HG02678 (cell line): ENCODE results near the gene EYS.
"Not testable (repeated sequence)": the region's sequence is repeated elsewhere in the genome, so short reads cannot be mapped to it uniquely, and the experiment has no call there.

Source experiments
- ATAC-seq: cut with Tn5 transposase; IDR thresholded peaks from one replicate; pipeline ENCODE4 v1.9.1; 2021; ENCODE audit warnings: mild to moderate bottlenecking, moderate library complexity; ENCODE audit not compliant: unreplicated experiment

EYS gene

GRCh38 chr6:64090352-64090751 lies 1616.7 kb downstream of the EYS start:
- ATAC-seq, result no peak

GRCh38 chr6:64085126-64085525 lies 1621.9 kb downstream of the EYS start:
- no peak for ATAC-seq

GRCh38 chr6:64084185-64084663 lies 1622.8 kb downstream of the EYS start:
- no peak for ATAC-seq

- no peak for ATAC-seq
Measured at GRCh38 chr6:64083261-64083660, 1623.8 kb downstream of the EYS start.

- no peak for ATAC-seq
Measured at GRCh38 chr6:64081453-64081852, 1625.6 kb downstream of the EYS start.

GRCh38 chr6:64074981-64075380 lies 1632.0 kb downstream of the EYS start:
- no peak for ATAC-seq

GRCh38 chr6:64072686-64073085 lies 1634.3 kb downstream of the EYS start:
- no peak for ATAC-seq

GRCh38 chr6:64064919-64065318 lies 1642.1 kb downstream of the EYS start:
- no peak for ATAC-seq

GRCh38 chr6:64062960-64063683 lies 1643.9 kb downstream of the EYS start:
- ATAC-seq, result no peak

GRCh38 chr6:64054861-64055260 lies 1652.2 kb downstream of the EYS start:
- no peak for ATAC-seq

- no peak for ATAC-seq
Measured at GRCh38 chr6:64050590-64050989, 1656.4 kb downstream of the EYS start.

- no peak for ATAC-seq
Measured at GRCh38 chr6:64049736-64050135, 1657.3 kb downstream of the EYS start.

GRCh38 chr6:64046746-64047208 lies 1660.2 kb downstream of the EYS start:
- ATAC-seq, result no peak

GRCh38 chr6:64041373-64041772 lies 1665.7 kb downstream of the EYS start:
- ATAC-seq, result no peak

- ATAC-seq, result no peak
Measured at GRCh38 chr6:64040113-64040512, 1666.9 kb downstream of the EYS start.

GRCh38 chr6:64037427-64037826 lies 1669.6 kb downstream of the EYS start:
- ATAC-seq, result no peak

- no peak for ATAC-seq
Measured at GRCh38 chr6:64034910-64035655, 1671.9 kb downstream of the EYS start.

GRCh38 chr6:64034291-64034690 lies 1672.7 kb downstream of the EYS start:
- ATAC-seq, result no peak

GRCh38 chr6:64030950-64031618 lies 1675.9 kb downstream of the EYS start:
- ATAC-seq, result not testable (repeated sequence)

GRCh38 chr6:64023693-64024092 lies 1683.3 kb downstream of the EYS start:
- no peak for ATAC-seq

GRCh38 chr6:64014595-64014994 lies 1692.4 kb downstream of the EYS start:
- ATAC-seq, result no peak

- ATAC-seq, result no peak
Measured at GRCh38 chr6:64013011-64013410, 1694.0 kb downstream of the EYS start.
